Hippocampal formation (tissue), 2 donors: ENCODE measurements around the gene HRK.

Experiments
- DNase-seq, 2 donors: peaks; one replicate each; lab custom pipeline; 2025; lab: John Stamatoyannopoulos, UW

The HRK gene

GRCh38 chr12:116897476-116897875 lies 16.2 kb upstream of the HRK start:
- no peak for DNase-seq

GRCh38 chr12:116896411-116896924 lies 15.2 kb upstream of the HRK start:
- no peak for DNase-seq

- DNase-seq, result no peak
These were observed 13.7 kb upstream of the HRK start for GRCh38 chr12:116894913-116895312.

- DNase-seq, result no peak
These were observed 11.3 kb upstream of the HRK start for GRCh38 chr12:116892349-116893140.

GRCh38 chr12:116891019-116891418 lies 9.8 kb upstream of the HRK start:
- no peak for DNase-seq

GRCh38 chr12:116890330-116890729 lies 9.1 kb upstream of the HRK start:
- DNase-seq, result no peak

- no peak for DNase-seq
These were observed 6.7 kb upstream of the HRK start for GRCh38 chr12:116887897-116888296.

GRCh38 chr12:116887244-116887643 lies 6.0 kb upstream of the HRK start:
- no peak for DNase-seq

GRCh38 chr12:116885491-116885890 lies 4.2 kb upstream of the HRK start:
- DNase-seq, result no peak

GRCh38 chr12:116884871-116885270 lies 3.6 kb upstream of the HRK start:
- DNase-seq, result no peak

- DNase-seq, result peak in 1 of 2 donors; percentile 43
These were observed 1.5 kb upstream of the HRK start for GRCh38 chr12:116882742-116883141.

GRCh38 chr12:116881877-116882507 lies 751 bp upstream of the HRK start:
- no peak for DNase-seq

- DNase-seq, result no peak
These were observed 370 bp downstream of the HRK start for GRCh38 chr12:116880817-116881324.

- DNase-seq, result no peak
These were observed 926 bp downstream of the HRK start for GRCh38 chr12:116880213-116880816.

GRCh38 chr12:116879509-116880212 lies 1.6 kb downstream of the HRK start:
- no peak for DNase-seq

GRCh38 chr12:116878567-116879508 lies 2.4 kb downstream of the HRK start:
- no peak for DNase-seq

GRCh38 chr12:116876151-116876869 lies 4.9 kb downstream of the HRK start:
- DNase-seq, result no peak

GRCh38 chr12:116874324-116874995 lies 6.8 kb downstream of the HRK start:
- DNase-seq, result no peak

GRCh38 chr12:116870306-116870705 lies 10.9 kb downstream of the HRK start:
- no peak for DNase-seq

GRCh38 chr12:116867523-116867922 lies 13.7 kb downstream of the HRK start:
- DNase-seq, result no peak
